DMS 273 (cell line): ENCODE measurements around the gene NDC1.
"Not testable (repeated sequence)": the region's sequence is repeated elsewhere in the genome, so short reads cannot be mapped to it uniquely, and the experiment has no call there.

ENCODE experiments used
- DNase-seq: peaks from one replicate; lab custom pipeline; 2025; ENCODE audit not compliant: unreplicated experiment; lab: John Stamatoyannopoulos, UW

NDC1 gene, protein sequence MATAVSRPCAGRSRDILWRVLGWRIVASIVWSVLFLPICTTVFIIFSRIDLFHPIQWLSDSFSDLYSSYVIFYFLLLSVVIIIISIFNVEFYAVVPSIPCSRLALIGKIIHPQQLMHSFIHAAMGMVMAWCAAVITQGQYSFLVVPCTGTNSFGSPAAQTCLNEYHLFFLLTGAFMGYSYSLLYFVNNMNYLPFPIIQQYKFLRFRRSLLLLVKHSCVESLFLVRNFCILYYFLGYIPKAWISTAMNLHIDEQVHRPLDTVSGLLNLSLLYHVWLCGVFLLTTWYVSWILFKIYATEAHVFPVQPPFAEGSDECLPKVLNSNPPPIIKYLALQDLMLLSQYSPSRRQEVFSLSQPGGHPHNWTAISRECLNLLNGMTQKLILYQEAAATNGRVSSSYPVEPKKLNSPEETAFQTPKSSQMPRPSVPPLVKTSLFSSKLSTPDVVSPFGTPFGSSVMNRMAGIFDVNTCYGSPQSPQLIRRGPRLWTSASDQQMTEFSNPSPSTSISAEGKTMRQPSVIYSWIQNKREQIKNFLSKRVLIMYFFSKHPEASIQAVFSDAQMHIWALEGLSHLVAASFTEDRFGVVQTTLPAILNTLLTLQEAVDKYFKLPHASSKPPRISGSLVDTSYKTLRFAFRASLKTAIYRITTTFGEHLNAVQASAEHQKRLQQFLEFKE

DNA sequence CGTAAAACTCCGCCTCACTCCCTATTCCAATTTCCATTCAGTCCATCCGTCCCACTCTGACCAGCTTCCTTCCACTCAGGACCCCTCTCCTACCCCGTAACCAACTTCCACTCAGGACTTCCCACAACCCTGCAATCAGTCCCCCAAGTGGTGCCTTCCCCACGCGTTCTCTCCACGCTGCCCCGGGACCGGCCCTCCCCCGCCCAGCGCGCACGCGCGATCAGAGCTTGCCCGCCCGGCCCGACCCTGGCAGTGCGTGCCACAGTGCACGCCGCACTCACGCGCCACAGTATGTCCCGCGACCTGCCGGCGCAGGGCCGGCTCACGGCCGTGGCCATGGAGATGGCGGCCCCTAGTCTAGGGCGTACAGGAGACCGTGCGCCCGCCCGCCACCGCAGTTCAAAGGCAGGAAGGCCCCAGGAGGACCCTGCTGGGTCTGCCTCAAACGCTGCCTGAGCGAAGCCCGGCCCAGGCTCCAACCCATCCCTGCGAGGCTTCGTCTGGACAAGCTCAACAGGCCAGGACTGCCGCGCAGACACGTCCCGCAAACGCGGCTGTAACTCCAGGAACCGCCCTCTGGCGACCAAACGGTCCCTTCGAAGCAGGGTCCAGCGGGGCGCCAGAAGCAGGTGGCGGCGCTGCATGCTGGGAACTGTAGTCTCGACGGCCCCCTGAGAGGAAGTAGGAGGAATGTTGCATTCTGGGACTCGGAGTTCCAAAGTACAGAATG is at the start of gene NDC1:
TSS of gene NDC1 (minus strand) at position 373 of the 730 bp plus-strand sequence. CDS start at position 338, 35 bp downstream.
- peak; percentile 98 for DNase-seq

DNA sequence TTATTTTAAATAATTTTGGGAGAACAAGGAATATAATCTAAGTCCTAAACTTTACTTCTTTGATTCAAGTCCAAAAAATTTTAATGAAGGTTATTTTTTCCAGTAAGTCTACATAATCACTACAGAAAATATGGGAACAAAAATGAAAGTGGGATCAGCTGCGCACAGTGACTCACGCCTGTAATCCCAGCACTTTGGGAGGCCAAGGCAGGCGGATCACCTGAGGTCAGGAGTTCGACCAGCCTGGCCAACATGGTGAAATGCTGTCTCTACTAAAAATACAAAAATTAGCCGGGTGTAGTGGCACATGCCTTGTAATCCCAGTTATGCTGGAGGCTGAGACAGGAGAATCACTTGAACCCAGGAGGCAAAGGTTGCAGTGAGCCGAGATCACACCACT is 45.5 kb upstream of the NDC1 start:
- not testable (repeated sequence) for DNase-seq

DNA sequence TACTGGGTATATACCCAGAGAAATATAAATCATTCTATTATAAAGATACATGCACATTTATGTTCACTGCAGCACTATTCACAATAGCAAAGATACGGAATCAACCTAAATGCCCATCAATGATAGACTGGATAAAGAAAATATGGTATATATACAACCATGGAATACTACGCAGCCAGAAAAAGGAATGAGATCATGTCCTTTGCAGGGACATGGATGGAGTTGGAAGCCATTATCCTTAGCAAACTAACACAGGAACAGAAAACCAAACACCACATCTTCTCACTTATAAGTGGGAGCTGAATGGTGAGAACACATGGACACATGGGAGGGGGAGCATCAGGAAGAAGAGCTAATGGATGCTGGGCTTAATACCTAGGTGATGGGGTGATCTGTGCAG is 43.8 kb upstream of the NDC1 start:
- not testable (repeated sequence) for DNase-seq

DNA sequence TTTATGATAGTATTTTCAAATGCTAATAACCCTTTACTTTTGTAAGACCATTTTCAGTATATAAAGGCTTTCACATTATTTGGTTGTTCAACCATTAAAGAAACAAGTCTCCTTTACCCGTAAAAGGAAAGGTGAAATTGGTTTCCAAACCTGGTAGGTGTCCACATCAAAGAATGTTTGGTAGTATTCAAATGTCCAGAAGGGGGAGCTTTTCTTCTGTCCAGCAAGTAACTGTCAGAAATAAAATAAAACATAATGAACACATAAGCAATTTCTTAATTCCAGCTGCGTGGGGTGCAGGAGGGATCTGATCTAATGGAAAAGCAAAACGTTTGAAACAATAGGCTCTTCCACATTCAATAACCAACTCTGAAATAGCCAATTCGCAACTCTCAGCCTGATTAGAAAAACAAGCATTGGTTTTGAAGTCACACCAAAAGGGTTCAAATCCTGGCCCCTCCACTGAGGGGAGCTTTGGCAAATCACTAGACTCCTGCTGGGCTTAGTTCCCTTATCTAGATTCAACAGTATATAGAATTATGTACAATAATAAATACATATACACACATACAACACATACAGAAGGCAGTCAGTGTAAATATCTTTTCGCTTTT is 40.5 kb upstream of the NDC1 start:
- DNase-seq: peak; percentile 71

DNA sequence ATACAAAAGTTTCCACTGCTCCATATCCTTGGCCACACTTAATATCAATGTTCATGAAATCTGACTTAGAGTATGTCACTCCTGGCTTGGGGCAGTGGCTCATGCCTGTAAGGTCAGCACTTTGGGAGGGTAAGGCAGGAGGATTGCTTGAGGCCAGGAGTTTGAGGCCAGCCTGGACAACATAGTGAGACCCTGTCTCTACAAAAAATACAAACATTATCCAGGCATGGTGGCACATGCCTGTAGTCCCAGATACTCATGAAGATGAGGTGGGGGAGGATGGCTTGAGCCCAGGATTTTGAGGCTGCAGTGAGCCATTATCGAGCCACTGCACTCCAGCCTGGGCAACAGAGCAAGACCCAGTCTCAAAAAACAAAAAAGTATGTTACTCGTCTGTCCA is 37.1 kb upstream of the NDC1 start:
- not testable (repeated sequence) for DNase-seq

DNA sequence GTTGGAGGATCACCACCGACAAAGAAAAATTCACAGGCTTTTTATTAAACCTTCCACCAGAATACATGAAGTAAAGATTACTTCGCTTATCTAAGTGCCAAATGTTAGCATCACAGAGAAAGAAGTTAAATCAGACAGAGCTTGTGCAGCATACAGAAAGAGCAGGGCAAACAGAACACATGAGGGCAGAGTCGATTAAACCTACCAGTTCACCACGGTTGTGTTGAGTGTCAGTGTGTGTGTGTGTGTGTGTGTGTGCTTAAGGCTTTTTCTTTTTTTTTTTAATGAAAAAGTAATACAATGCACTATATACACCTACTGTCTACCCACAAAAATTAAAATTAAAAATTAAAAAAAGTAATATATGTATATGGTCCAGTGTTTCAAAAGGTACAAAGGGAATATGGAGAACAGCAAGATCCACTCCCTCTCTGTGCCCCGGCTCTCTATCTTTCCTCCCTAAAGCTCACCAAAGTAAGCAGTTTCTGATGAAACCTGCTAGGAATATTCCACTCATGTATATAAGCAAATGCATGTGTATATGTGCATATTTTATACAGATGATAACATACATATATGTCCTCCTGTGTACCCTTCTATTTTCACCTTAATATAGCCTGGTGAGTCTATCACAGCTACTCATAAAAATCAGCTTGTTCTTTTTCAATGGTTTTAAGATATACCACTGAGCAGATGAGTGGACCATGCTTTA is 33.8 kb upstream of the NDC1 start:
- no peak for DNase-seq

DNA sequence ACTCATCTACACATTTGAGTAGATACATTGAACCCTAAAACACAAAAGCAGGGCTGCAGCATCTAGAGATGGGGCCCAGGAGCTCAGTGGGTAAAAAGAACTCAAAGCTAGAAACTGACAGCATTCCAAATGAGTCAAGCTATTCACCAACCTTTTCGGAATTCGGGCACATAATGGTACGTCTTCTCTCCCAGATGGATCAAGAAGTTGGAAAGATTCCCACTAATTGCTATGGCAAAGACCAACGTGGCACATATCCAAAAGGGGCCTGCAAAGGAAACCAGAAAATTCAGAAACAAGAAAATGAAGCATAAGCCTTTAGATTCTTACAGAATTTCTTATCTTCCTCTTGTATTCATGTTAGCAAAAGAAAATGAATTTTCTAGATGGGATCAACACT is 33.1 kb upstream of the NDC1 start:
- no peak for DNase-seq

DNA sequence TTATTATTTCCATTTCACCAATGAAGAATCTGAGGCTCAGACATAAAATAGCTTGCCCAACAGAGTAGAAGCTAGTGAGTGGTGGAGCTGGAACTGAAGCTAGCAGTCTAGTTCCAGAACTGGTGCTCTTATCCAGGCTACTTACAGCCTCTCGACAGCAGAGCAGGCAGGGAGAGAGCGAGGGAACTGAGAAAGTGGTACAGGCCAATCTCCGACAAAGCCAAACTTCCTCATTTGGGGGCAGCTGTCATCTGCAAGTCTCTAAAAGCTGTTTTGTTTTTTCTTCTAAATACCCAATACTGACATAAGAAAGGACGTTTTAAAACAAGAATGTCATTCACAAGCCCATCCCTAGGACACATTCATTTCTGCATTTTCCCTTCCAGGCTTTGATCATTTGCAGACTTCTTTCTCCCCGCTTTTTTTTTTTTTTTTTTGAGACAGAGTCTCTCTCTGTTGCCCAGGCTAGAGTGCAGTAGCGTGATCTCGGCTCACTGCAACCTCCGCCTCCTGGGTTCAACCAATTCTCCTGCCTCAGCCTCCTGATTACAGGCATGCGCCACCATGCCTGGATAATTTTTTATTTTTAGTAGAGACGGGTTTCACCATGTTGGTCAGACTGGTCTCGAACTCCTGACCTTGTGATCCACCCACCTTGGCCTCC is 31.5 kb upstream of the NDC1 start:
- no peak for DNase-seq

DNA sequence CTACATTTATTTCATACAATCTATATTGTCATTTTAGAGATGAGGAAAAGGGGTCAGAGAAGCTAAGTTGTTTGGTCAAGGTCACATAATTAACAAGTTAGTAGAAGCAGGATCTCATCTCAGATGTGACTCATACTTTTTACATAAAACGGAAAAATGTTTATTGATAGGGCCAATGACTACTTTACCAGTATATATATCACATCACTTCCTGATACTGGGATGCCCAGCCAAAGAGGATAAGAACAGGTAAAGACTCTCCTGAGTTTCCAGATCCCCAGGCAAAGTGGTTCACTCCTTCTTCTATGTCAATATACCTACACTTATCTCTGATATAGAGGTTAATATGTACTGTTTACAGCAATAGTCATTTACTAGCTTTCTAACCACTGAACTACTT is 30.5 kb upstream of the NDC1 start:
- no peak for DNase-seq

DNA sequence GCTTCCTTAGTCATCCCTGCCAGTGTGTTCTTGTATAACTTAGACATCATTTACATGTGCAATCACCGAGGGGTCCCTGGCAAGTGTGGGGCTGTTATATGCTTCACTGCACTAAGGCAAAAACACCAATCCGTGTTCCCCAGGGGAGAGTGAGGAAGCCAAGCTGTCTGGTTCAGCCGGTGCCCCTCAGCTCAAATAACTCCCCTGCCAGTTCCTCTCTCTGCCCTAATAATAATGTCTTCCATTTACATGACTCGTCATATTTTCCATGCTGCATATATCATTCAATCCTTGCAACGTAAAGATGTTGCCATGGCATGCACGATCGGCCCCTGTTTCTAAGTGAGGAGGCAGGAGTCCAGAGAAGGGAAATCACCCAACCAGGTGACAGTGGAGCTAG is 24.4 kb upstream of the NDC1 start:
- peak; percentile 68 for DNase-seq

DNA sequence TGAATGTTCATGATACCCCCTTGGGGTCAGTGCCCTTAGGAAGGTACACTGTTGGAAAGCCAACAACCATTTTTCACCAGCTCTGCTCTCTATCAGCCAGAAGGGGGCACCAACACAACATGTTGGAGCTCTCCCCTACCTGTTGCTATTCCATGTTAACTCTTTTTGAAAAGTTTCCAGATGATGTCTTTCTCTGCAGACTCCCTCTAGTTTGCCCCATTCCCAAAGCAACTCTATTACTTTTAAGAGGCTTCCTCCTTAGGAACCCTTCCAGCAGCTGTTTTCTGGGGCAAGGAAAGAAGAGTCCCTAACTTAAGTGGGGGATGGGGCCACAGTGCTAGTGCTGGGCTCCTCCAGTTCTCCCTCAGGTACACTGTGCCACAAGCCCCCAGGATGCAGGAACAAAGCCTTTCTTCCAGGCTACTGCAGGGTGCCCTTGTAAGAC is 22.9 kb upstream of the NDC1 start:
- peak; percentile 87 for DNase-seq

DNA sequence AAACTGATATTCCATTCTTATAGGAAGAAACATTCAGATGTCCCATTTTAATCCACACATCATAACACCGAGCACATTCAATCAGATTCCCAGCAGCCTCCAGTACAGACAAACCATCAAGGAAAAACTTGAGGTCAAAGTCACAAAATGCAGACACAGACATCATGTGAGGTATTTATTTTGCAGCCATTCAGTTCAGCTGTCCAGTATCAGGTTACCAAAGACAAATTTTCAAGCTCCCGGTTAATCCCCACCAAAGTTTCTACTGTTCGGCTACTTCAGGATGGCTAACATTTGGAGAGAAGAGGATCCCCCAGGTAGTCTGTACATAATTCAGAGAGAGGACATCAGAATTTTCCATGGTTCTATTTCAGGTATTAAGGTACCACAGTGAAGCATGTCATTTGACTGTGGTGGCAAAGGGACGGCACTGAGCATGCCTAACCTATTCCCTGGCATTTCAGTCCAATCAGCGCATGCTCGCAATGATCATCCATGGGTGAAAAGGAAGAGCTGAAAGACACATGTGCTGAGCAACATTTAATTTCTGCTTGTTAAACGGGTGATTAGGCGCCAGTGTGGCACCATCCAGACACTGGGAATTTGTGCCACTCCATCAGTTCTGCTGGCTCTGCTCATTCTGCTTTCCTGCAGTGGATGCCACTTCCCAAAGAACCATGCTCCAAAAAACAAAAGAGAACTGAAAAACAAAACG is 13.6 kb upstream of the NDC1 start:
- DNase-seq: no peak

DNA sequence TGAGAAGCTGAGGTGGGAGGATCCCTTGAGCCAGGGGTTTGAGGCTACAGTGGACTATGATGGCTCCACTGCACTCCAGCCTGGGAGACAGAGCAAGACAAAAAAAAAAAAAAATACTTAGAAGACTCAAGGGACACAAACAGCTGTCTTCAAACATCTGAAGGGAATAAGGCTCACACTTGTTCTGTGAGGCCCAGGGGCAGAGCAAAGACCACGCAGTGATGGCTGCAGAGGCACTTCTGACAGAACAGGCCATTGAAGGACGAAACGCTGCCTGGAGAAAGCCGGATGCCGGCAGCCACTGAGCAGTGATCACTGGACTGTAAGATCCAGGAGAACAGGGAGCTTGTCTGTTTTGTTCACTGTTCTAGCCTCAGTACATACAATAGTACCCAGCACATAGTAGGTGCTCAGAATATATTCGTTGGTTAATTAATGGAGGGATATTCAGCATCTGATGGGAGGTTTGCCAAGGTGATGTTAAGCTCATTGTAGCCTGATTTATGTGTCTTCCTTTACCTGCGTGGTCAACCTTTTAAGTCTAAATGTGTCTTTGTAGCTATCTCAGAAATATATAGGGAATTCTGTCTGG is 12.1 kb upstream of the NDC1 start:
- no peak for DNase-seq

DNA sequence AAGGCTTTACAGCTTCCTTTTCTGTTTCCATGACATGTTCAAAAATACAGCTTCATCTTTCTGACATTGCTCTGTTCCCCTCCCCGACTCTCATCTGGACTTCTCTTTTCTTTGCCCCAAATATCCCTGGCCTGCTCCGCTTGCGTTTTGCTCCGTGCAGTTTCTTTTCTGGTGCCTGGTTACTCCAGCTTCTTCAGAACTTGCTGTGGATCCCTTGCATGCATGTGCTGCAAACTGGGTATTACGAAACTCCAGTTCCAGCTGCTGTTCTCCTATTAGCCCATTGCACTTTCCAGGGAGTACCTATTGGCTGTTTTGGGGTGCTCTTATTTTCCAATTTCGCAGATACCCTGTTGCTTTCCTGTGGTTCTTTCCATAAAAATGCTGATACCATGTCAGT is 9.9 kb upstream of the NDC1 start:
- DNase-seq: no peak

DNA sequence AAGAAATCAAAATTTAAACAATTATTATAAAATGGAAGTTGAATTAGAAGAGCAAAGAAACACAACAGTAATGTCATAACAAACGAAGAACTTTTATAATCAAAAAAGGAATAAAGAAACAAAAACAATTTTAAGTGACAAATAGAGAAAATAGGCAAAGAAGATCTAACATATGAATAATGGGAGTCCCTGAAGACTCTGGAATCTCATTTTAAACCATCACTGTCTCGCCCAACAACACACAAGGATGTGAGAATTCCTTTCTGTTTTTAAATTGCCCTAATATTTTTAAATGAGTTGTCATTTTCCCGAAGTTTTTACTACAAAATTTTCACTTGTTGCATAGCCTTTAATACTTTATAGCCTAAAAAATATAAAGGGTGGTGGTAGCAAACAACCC is 4.3 kb upstream of the NDC1 start:
- no peak for DNase-seq

DNA sequence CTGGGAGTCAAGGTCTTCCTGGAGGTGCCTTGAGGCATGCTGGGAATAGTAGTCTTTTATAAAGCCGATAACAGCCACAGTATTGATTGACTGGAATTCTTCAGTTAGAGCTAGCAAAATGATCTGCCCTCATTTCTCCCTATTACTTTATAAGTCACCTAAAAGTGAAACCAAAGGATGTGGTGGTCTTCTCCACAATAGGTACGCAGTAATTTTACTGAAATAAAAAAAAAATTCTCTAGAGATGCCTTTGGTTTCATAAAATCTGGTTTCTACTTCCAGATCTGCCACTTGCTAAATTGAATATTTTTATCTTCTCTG is 518 bp upstream of the NDC1 start:
- DNase-seq: no peak

DNA sequence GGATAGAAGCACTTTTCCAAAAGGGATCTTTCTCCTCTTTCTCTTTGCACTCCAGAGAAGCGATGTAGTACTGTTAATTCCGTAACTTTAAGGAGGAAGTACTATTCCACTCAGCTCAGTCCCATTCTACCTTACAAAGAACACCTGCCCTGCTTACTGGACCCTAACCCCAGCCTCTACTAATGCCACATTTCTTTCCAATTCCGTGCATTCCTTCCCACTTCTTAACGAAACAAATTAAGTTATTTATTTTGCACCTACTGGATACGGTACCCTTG is 511 bp downstream of the NDC1 start:
- DNase-seq: no peak

DNA sequence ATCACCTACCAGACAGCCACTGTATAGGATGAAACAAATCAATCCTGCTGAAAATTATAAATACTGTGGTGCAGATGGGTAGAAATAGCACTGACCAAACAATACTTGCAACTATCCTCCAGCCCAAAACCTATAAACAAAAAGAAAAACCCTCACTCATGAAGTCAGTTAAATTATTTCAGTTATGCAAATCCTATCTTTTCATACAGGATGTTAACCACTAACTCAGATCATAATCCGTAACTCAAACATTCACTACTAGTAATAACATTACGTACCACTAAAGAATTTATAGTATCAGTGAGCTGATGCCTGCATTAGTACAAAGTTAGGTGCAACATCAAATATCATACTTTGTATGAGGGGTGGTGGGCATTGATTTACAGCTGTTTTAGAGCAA is 2.6 kb downstream of the NDC1 start:
- no peak for DNase-seq

DNA sequence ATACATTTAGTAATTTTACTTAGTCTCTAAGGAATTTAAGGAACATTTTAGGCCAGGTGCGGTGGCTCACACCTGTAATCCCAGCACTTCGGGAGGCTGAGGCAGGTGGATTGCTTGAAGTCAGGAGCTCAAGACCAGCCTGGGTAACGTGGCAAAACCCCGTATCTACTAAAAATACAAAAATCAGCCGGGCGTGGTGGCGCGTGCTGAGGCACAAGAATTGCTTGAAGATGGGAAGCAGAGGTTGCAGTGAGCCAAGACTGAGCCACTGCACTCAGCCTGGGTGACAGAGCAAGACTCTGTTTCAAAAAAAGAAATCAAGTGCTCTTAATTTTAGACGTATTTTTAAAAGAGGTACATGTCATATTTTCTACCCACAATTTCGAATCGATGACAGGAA is 3.3 kb downstream of the NDC1 start:
- no peak for DNase-seq

DNA sequence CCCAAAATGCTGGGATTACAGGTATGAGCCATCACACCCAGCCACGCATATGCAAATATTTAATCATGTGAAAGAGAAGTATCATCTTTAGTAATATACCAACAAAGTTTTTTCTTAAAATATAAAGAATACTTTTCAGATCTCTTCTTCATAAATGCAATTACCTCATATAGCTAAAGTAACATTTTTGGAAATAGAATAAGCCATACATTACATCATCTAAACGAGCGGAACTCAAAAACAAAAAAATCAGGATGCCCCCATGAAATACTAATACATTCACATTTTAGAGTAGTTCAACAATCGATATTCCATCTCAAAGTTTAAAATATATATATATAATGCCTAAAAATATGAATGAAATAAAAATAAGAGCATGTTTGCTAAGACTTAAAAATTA is 4.7 kb downstream of the NDC1 start:
- no peak for DNase-seq
